PC-9 (cell line): Measurements from ENCODE around the gene FAM193B.

Source experiments
- EZH2 ChIP-seq: fragments of 200-600 bp; sonication (generic); IDR thresholded peaks from 2 replicates; pipeline ENCODE4 v1.8.0; 2017; ENCODE audit warnings: antibody characterized with exemption, low read depth
- TF ChIP-seq, protein P1 (sequence below): fragments of 200-600 bp; sonication (generic); conservative IDR thresholded peaks from 2 replicates; pipeline ENCODE4 v1.6.1; 2017; ENCODE audit warnings: mixed run types, antibody characterized with exemption, mild to moderate bottlenecking, moderate library complexity

DNA sequence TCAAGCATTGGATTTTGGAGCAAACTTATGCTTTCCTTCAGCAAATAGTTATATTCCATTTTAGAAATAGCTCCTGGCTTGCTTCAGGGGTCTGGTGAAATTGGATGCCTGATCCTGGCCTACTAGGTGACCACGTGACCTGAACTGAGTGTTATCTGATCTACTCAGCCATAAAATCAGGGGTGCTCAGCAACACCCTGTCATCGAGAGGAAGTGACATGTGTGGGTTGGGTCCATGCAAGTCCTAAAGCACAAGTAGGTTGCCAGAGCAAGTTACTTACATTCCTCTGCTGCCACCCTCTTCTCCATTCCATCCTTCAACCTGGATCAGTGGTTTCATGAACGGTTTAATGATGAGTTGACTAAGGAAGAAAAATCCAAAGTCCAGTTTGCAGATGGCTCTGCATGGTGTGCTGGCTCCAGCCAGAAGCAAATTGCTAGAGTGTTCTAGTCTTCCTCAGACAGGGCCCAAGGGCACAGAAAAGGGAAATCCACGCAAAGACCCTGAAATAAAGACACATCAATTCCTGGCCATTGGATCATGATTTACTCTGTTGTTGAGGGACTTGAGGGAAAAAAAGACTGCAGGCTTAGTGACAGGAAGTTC is 2.8 kb upstream of the FAM193B start:
- TF ChIP-seq, protein P1, sequence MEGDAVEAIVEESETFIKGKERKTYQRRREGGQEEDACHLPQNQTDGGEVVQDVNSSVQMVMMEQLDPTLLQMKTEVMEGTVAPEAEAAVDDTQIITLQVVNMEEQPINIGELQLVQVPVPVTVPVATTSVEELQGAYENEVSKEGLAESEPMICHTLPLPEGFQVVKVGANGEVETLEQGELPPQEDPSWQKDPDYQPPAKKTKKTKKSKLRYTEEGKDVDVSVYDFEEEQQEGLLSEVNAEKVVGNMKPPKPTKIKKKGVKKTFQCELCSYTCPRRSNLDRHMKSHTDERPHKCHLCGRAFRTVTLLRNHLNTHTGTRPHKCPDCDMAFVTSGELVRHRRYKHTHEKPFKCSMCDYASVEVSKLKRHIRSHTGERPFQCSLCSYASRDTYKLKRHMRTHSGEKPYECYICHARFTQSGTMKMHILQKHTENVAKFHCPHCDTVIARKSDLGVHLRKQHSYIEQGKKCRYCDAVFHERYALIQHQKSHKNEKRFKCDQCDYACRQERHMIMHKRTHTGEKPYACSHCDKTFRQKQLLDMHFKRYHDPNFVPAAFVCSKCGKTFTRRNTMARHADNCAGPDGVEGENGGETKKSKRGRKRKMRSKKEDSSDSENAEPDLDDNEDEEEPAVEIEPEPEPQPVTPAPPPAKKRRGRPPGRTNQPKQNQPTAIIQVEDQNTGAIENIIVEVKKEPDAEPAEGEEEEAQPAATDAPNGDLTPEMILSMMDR: no peak
- no peak for TF ChIP-seq EZH2
